K562 (cell line): Measurements from ENCODE around the gene ETNK2. TPM values are rescaled to one million over a fixed set of nuclear protein-coding genes. Genes with fewer than 3 reads are reported as not detected.

Experiments
- ATAC-seq: fragments of 200-7000 bp; cut with Tn5 transposase; 3 replicates; pipeline ENCODE4 v1.9.1; 2020; ENCODE audit warnings: moderate library complexity
- BruUV-seq: library from RNA; stranded (reverse); fragments of 400-500 nt; replicated peaks from 2 replicates; lab custom pipeline; 2021; lab: Mats Ljungman, UMichigan
- CTCF ChIA-PET: fragments of 300-600 bp; formaldehyde crosslinking; extraction: SDS; loops from one replicate; lab custom pipeline; 2021; ENCODE audit warnings: low intra/inter-chr PET ratio; lab: Yijun Ruan, JAX
- POLR2A ChIA-PET: fragments of 300-600, 350-650 bp; sonication (Branson Sonifier 250); formaldehyde crosslinking; extraction: SDS; loops from one replicate; lab custom pipeline; 2021; ENCODE audit warnings: antibody characterized with exemption, inconsistent platforms; lab: Yijun Ruan, JAX
- DNase-seq, 4 experiments: peaks; one replicate each; pipeline versions ENCODE4 v3.0.0 to v3.0.0-alpha.2; 2011 to 2018; ENCODE audit warnings: low spot score in 3 of 4, mixed read lengths in 3 of 4; ENCODE audit errors: extremely low read depth in 1 of 4
- FAIRE-seq: peaks from 2 replicates; lab custom pipeline; 2011; peaks lifted over from hg19 to GRCh38; lab: Jason Lieb, UNC
- H2AFZ ChIP-seq: 2 replicates; pipeline ENCODE4 v1.6.0; 2011; ENCODE audit warnings: low read depth, low read length, control low read depth, inconsistent platforms
- H3K27ac ChIP-seq: fragments of 200-600 bp; 3 replicates; pipeline ENCODE4 v1.8.0; 2011; ENCODE audit warnings: low read depth, mild to moderate bottlenecking, control low read depth, inconsistent platforms, low read length, moderate library complexity, mixed read lengths; ENCODE audit errors: extremely low read depth
- H3K27me3 ChIP-seq, 2 experiments: fragments of 300-600 bp in 1 of 2; 2 replicates in 1 of 2; 3 replicates in 1 of 2; pipeline versions ENCODE4 v1.6.0 to v1.8.0; 2011; ENCODE audit warnings: inconsistent platforms in 2 of 2, low read length in 2 of 2, mild to moderate bottlenecking in 1 of 2, mixed read lengths in 1 of 2, moderate library complexity in 1 of 2; ENCODE audit not compliant: control insufficient read depth in 2 of 2, insufficient read depth in 2 of 2
- H3K36me3 ChIP-seq: fragments of 300-600 bp; 3 replicates; pipeline ENCODE4 v1.8.0; 2011; ENCODE audit warnings: mild to moderate bottlenecking, low read length, inconsistent platforms; ENCODE audit not compliant: control insufficient read depth, insufficient read depth
- H3K4me1 ChIP-seq, 2 experiments: fragments of 200-600 bp in 1 of 2; replicated peaks in 1 of 2; 2 replicates in 1 of 2; 3 replicates in 1 of 2; pipeline versions ENCODE4 v1.5.1 to v1.8.0; 2011; ENCODE audit warnings: inconsistent platforms in 2 of 2, low read length in 2 of 2, mild to moderate bottlenecking in 1 of 2, mixed read lengths in 1 of 2, moderate library complexity in 1 of 2; ENCODE audit not compliant: control insufficient read depth in 2 of 2, insufficient read depth in 2 of 2
- H3K4me2 ChIP-seq: 2 replicates; pipeline ENCODE4 v1.6.1; 2011; ENCODE audit warnings: low read length, control low read depth, inconsistent platforms, mixed read lengths; ENCODE audit not compliant: insufficient read depth
- H3K4me3 ChIP-seq: fragments of 200-600 bp; sonication (generic), shearing (Covaris generic); 2 replicates; pipeline ENCODE4 v1.5.1; 2016; ENCODE audit warnings: control low read depth, inconsistent platforms
- H3K79me2 ChIP-seq: fragments of 200-600 bp; 3 replicates; pipeline ENCODE4 v1.8.0; 2011; ENCODE audit warnings: low read length, inconsistent platforms; ENCODE audit not compliant: control insufficient read depth, insufficient read depth
- H3K9ac ChIP-seq, 2 experiments: 2 replicates each; pipeline versions ENCODE4 v1.6.0 to v1.6.1; 2011; ENCODE audit warnings: low read depth in 2 of 2, low read length in 2 of 2, control low read depth in 1 of 2, inconsistent platforms in 1 of 2, mild to moderate bottlenecking in 1 of 2, mixed read lengths in 1 of 2; ENCODE audit not compliant: insufficient read depth in 1 of 2
- H3K9me1 ChIP-seq: one replicate; pipeline ENCODE4 v1.6.0; 2011; ENCODE audit warnings: inconsistent platforms, mild to moderate bottlenecking, low read length, moderate library complexity; ENCODE audit not compliant: control insufficient read depth, insufficient read depth
- H3K9me3 ChIP-seq: replicated peaks from 2 replicates; pipeline ENCODE4 v1.5.1; 2011; ENCODE audit warnings: low read depth, low read length, inconsistent platforms; ENCODE audit not compliant: control insufficient read depth, insufficient read depth
- H4K20me1 ChIP-seq: replicated peaks from 2 replicates; pipeline ENCODE4 v1.6.1; 2011; ENCODE audit warnings: low read length, inconsistent platforms, mixed read lengths; ENCODE audit not compliant: control insufficient read depth, insufficient read depth
- ARID1B ChIP-seq: fragments of 450-650 bp; IDR thresholded peaks from 2 replicates; pipeline ENCODE4 v1.6.1; 2016; ENCODE audit warnings: antibody characterized with exemption, mild to moderate bottlenecking, inconsistent platforms
- BDP1 ChIP-seq: IDR thresholded peaks from 3 replicates; pipeline ENCODE4 v1.6.1; 2011; ENCODE audit not compliant: insufficient read length, insufficient read depth
- ETV6 ChIP-seq, 3 experiments: fragments of 150-350 bp in 1 of 3; sonication (generic) in 1 of 3; formaldehyde crosslinking in 1 of 3; IDR thresholded peaks; 2 replicates each; pipeline versions ENCODE4 v1.6.1 to v1.8.0; 2014 to 2022; ENCODE audit warnings: borderline replicate concordance in 2 of 3, low read depth in 2 of 3, antibody characterized with exemption in 1 of 3, low read length in 1 of 3, mild to moderate bottlenecking in 1 of 3, missing genetic modification reagents in 1 of 3
- HNRNPL ChIP-seq: fragments of 200-400 bp; formaldehyde crosslinking; IDR thresholded peaks from 2 replicates; pipeline ENCODE4 v1.6.1; 2017; ENCODE audit warnings: low read depth, mild to moderate bottlenecking, low read length
- KDM1A ChIP-seq, 2 experiments: fragments of 450-650 bp; IDR thresholded peaks; 2 replicates each; pipeline ENCODE4 v1.6.1; 2016; ENCODE audit warnings: mild to moderate bottlenecking in 2 of 2
- LCOR ChIP-seq: sonication (generic); formaldehyde crosslinking; IDR thresholded peaks from 2 replicates; pipeline ENCODE4 v1.8.0; 2022; ENCODE audit warnings: mild to moderate bottlenecking, missing genetic modification reagents
- RB1 ChIP-seq: fragments of 450-650 bp; IDR thresholded peaks from 2 replicates; pipeline ENCODE4 v1.6.1; 2017; ENCODE audit warnings: low read depth, mild to moderate bottlenecking
- RBM25 ChIP-seq: fragments of 200-400 bp; formaldehyde crosslinking; IDR thresholded peaks from 2 replicates; pipeline ENCODE4 v1.6.1; 2018; ENCODE audit warnings: low read length, low read depth, moderate library complexity; ENCODE audit not compliant: severe bottlenecking
- SIN3A ChIP-seq, 2 experiments: fragments of 150-350 bp in 1 of 2; IDR thresholded peaks; 2 replicates each; pipeline ENCODE4 v1.6.1; 2011 to 2016; ENCODE audit warnings: borderline replicate concordance in 2 of 2, low read depth in 2 of 2, low read length in 2 of 2, mild to moderate bottlenecking in 2 of 2, moderate library complexity in 2 of 2; ENCODE audit not compliant: control insufficient read depth in 1 of 2
- SMAD4 ChIP-seq: fragments of 250-450 bp; sonication (Bioruptor Pico); conservative IDR thresholded peaks from 2 replicates; pipeline ENCODE4 v1.8.0; 2021; ENCODE audit warnings: inconsistent platforms, mild to moderate bottlenecking, moderate library complexity
- TAF7 ChIP-seq: fragments of 450-650 bp; IDR thresholded peaks from 2 replicates; pipeline ENCODE4 v1.6.1; 2016; ENCODE audit warnings: missing genetic modification characterization, missing compliant biosample characterization
- ZBTB9 ChIP-seq: fragments of 450-650 bp; formaldehyde crosslinking; IDR thresholded peaks from 2 replicates; pipeline ENCODE4 v1.4.0; 2020; ENCODE audit warnings: mild to moderate bottlenecking, moderate library complexity
- WGBS: fragments of 100-300 bp; shearing (Covaris generic); methylation state at CpG from one replicate; pipeline ENCODE4 v1.1.6; 2016; ENCODE audit warnings: low coverage, mixed read lengths; ENCODE audit not compliant: insufficient coverage; ENCODE audit errors: missing lambda C conversion rate; 5-methylcytosine and 5-hydroxymethylcytosine counted together
- in situ Hi-C: fragments of 300-500 bp; cut with MboI; formaldehyde crosslinking; loops from 4 replicates; pipeline ENCODE4 v1.15.0; 2018; ENCODE audit warnings: inconsistent platforms, mixed read lengths
- intact Hi-C: fragments of 100-400 bp; cut with micrococcal nuclease; formaldehyde crosslinking; loops from 2 replicates; pipeline ENCODE4 v1.14.2; 2022
- polyA plus RNA-seq, 8 experiments: library from polyadenylated mRNA; depleted of rRNA in 4 of 8; stranded (reverse) in 5 of 8; unstranded in 3 of 8; fragments of >200 nt; fragmentation: Nextera tagmentation in 2 of 8; fragmentation: Illumina TruSeq in 1 of 8; extraction: Ambion mirVana in 2 of 8; extraction: Trizol in 1 of 8; gene quantifications; 2 replicates each; pipeline versions ENCODE4 v1.2.1 to v1.2.3, GENCODE V29; 2011 to 2014; ENCODE audit warnings: inconsistent platforms in 1 of 8, missing spikeins in 1 of 8
- total RNA-seq, 7 experiments: library from RNA; depleted of rRNA in 6 of 7; stranded (reverse); fragments of >200 nt in 6 of 7; fragmentation: Illumina TruSeq in 2 of 7; extraction: Trizol in 2 of 7; gene quantifications; 2 replicates each; pipeline versions ENCODE4 v1.2.1 to v1.2.3, GENCODE V29; 2011 to 2021; ENCODE audit warnings: low replicate concordance in 1 of 7

Gene ETNK2
- total and polyA plus RNA-seq, 9 of the 15 experiments (the other 6 are each of a cell fraction or from before 2014, with no cell fraction given): 0.03 to 0.38 (median 0.13) TPM; not detected in 4

- POLR2A ChIA-PET: no interaction called here
- Histone ChIP-seq H3K27ac (no peak overlapping the region), H3K4me1 (no peaks in the 10 kb centered on the region), H3K79me2 (no peaks in the 10 kb centered on the region), H2AFZ (no peak overlapping the region), H3K9me1 (no peaks in the 10 kb centered on the region), H3K4me3 (no peak overlapping the region), H3K9me3 (no peaks in the 10 kb centered on the region), H3K36me3 (no peaks in the 10 kb centered on the region), H4K20me1 (peaks cover 3% of the 10 kb centered on the region; the same call in 1 of the 2 replicates), H3K9ac (no peak overlapping the region), H3K27me3 (peaks cover 21 to 80% of the 10 kb centered on the region in 2 experiments), H3K4me2 (no peak overlapping the region)
- in situ Hi-C loops: no loop called here
- no TSS peak for BruUV-seq
- 2% methylated on average over 7 of the region's 7 CpGs for WGBS
- intact Hi-C loops: no loop called here
- DNase-seq: no peak
- TF ChIP-seq TAF7 (tag) (no peak), ZBTB9 (CRISPR knock-in tag) (no peak), ARID1B (no peak), BDP1 (no peak), ETV6 (IDR thresholded peaks at IDR 0.05; ENCODE audit: borderline replicate concordance in 1 of 2, low read depth in 2 of 2, low read length in 1 of 2) (no peak), ETV6 (CRISPR knock-in tag; IDR thresholded peaks at IDR 0.05; ENCODE audit: borderline replicate concordance) (no peak), LCOR (CRISPR knock-in tag) (no peak), RB1 (no peak), HNRNPL (no peak), KDM1A (IDR thresholded peaks at IDR 0.05) (no peak), RBM25 (no peak), SMAD4 (CRISPR knock-in tag) (no peak), SIN3A (IDR thresholded peaks at IDR 0.05; ENCODE audit: borderline replicate concordance in 2 of 2, control insufficient read depth in 1 of 2, low read depth in 2 of 2, low read length in 2 of 2) (no peak)
- no peak for ATAC-seq
- CTCF ChIA-PET: no interaction called here
- no peak for FAIRE-seq
Measured at GRCh38 chr1:204087893-204088528, 63.8 kb downstream of the ETNK2 start.
